ENCODE data around the gene TMEM245. TPM values are rescaled to one million over a fixed set of nuclear protein-coding genes. Genes with fewer than 3 reads are reported as not detected.

TMEM245 gene
- total and polyA plus RNA-seq, 2 donors (not counting 1 experiment from before 2014, with no cell fraction given) = 6.3 to 34.3 TPM

DNA sequence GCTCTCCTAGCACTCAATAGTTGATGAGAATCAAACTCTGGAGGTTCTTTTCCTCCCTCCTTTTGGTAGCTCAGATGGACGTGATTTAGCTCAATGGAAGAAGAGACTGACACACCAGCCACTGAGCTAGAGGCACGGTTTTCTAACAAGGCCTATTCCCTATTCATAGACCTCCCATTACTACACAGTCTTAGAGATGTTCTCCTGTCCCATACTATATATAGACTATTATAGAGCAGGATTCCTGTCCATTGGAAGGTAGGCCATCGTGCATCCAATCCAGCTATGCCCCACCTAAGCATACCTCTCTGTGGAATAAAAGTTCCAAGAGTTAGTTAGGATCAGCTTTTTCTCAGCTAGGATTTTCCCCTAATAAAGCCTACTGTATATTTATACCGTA, 76.2 kb downstream of the TMEM245 start:
- intact Hi-C loops (cut with micrococcal nuclease) = no loop called here
- H3K36me3 ChIP-seq (replicated peaks in 1 of 2; ENCODE audit: control extremely low read depth in 1 of 2, control insufficient read depth in 1 of 2, extremely low read depth in 1 of 2, insufficient read depth in 2 of 2, low read length in 1 of 2) = peaks cover 4 to 40% of the 10 kb centered on the region in 2 experiments
- peaks cover 0 to 3% (median 0%) of the 10 kb centered on the region in 3 donors for H3K9me3 ChIP-seq (ENCODE audit: control extremely low read depth in 1 of 3, control insufficient read depth in 2 of 3, insufficient read depth in 1 of 3, low read length in 2 of 3)
- DNase-seq = no peak
- H2AFZ ChIP-seq (ENCODE audit: insufficient read depth, low read depth, low read length, poor library complexity, severe bottlenecking) = no peak overlapping the region
- no peak for TF ChIP-seq EZH2 (IDR thresholded peaks at IDR 0.05; ENCODE audit: borderline replicate concordance, insufficient read depth, low read depth, low read length, poor library complexity, severe bottlenecking)
- TF ChIP-seq, protein P1, sequence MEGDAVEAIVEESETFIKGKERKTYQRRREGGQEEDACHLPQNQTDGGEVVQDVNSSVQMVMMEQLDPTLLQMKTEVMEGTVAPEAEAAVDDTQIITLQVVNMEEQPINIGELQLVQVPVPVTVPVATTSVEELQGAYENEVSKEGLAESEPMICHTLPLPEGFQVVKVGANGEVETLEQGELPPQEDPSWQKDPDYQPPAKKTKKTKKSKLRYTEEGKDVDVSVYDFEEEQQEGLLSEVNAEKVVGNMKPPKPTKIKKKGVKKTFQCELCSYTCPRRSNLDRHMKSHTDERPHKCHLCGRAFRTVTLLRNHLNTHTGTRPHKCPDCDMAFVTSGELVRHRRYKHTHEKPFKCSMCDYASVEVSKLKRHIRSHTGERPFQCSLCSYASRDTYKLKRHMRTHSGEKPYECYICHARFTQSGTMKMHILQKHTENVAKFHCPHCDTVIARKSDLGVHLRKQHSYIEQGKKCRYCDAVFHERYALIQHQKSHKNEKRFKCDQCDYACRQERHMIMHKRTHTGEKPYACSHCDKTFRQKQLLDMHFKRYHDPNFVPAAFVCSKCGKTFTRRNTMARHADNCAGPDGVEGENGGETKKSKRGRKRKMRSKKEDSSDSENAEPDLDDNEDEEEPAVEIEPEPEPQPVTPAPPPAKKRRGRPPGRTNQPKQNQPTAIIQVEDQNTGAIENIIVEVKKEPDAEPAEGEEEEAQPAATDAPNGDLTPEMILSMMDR (IDR thresholded peaks at IDR 0.05) = no peak
- no peak overlapping the region for H3K9ac ChIP-seq (ENCODE audit: low read length)
- no peak overlapping the region for H3K4me3 ChIP-seq (ENCODE audit: control extremely low read depth in 1 of 5, extremely low read depth in 1 of 5, insufficient read depth in 1 of 5, low read depth in 2 of 5, low read length in 4 of 5)
- H4K20me1 ChIP-seq (ENCODE audit: control insufficient read depth, insufficient read depth, low read length, poor library complexity, severe bottlenecking) = no peaks in the 10 kb centered on the region
- ChIA-PET CTCF (interaction anchor here (1.3 kb wide), 1 partner anchor 426 kb away, joined by 3 read pairs; no protein-coding TSS in a partner anchor), POLR2A (no interaction called here)
- WGBS (ENCODE audit: insufficient coverage) = 100% methylated on average over 1 of the region's 4 CpGs
- H3K79me2 ChIP-seq (ENCODE audit: control insufficient read depth, insufficient read depth, low read length) = no peaks in the 10 kb centered on the region
- Mint-ChIP-seq H3K4me3 (no peak overlapping the region), H3K27me3 (no peaks in the 10 kb centered on the region), H3K27ac (no peak overlapping the region), H3K4me1 (no peaks in the 10 kb centered on the region), H3K9me3 (ENCODE audit: insufficient read depth) (peaks cover 6% of the 10 kb centered on the region)
- no peak overlapping the region for H3K4me2 ChIP-seq (replicated peaks; ENCODE audit: low read depth, low read length, poor library complexity, severe bottlenecking)
- no peak overlapping the region for H3K27ac ChIP-seq (ENCODE audit: low read length in 2 of 2)
- ATAC-seq (ENCODE audit: low read depth) = no peak
- H3K4me1 ChIP-seq (ENCODE audit: control insufficient read depth in 2 of 2, insufficient read depth in 2 of 2, low read length in 2 of 2) = no peaks in the 10 kb centered on the region
- H3K27me3 ChIP-seq (replicated peaks in 1 of 4; ENCODE audit: control extremely low read depth in 1 of 4, control insufficient read depth in 3 of 4, insufficient read depth in 4 of 4, low read length in 3 of 4) = no peaks in the 10 kb centered on the region

DNA sequence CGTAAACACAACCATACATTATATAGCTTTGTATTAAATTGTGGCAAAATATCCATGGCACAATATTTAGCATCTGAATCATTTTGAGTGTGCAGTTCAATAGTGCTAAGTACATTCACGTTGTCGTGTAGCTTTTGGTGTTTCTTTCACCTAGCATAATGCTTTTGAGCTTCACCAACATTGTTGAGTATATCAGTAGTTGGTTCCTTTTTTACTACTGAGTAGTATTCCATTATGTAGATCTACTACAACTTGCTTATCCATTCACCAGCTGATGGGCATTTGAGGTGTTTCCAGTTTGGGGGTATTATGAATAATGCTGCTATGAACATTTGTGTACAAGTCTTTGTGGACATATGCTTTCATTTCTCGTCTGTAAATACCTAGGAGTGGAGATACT, 79.2 kb downstream of the TMEM245 start:
- no peaks in the 10 kb centered on the region for H3K27me3 Mint-ChIP-seq
- no peak overlapping the region for H3K4me3 Mint-ChIP-seq
- WGBS (ENCODE audit: insufficient coverage) = no CpG with 5 or more reads among the region's 4 CpGs
- no peak overlapping the region for H3K27ac Mint-ChIP-seq
- H3K4me2 ChIP-seq (replicated peaks; ENCODE audit: low read depth, low read length, poor library complexity, severe bottlenecking) = no peak overlapping the region
- H4K20me1 ChIP-seq (ENCODE audit: control insufficient read depth, insufficient read depth, low read length, poor library complexity, severe bottlenecking) = no peaks in the 10 kb centered on the region
- H3K27me3 ChIP-seq (replicated peaks in 1 of 4; ENCODE audit: control extremely low read depth in 1 of 4, control insufficient read depth in 3 of 4, insufficient read depth in 4 of 4, low read length in 3 of 4) = no peaks in the 10 kb centered on the region
- no peak overlapping the region for H3K4me3 ChIP-seq (ENCODE audit: control extremely low read depth in 1 of 5, extremely low read depth in 1 of 5, insufficient read depth in 1 of 5, low read depth in 2 of 5, low read length in 4 of 5)
- H3K4me1 Mint-ChIP-seq = no peaks in the 10 kb centered on the region
- no peak overlapping the region for H3K27ac ChIP-seq (ENCODE audit: low read length in 2 of 2)
- ATAC-seq (ENCODE audit: low read depth) (no peak), DNase-seq (no peak)
- CTCF ChIA-PET = no interaction called here
- peaks cover 0 to 32% of the 10 kb centered on the region in 2 experiments for H3K36me3 ChIP-seq (replicated peaks in 1 of 2; ENCODE audit: control extremely low read depth in 1 of 2, control insufficient read depth in 1 of 2, extremely low read depth in 1 of 2, insufficient read depth in 2 of 2, low read length in 1 of 2)
- POLR2A ChIA-PET = no interaction called here
- H2AFZ ChIP-seq (ENCODE audit: insufficient read depth, low read depth, low read length, poor library complexity, severe bottlenecking) = no peak overlapping the region
- H3K9me3 Mint-ChIP-seq (ENCODE audit: insufficient read depth) = peaks cover 6% of the 10 kb centered on the region
- no peaks in the 10 kb centered on the region for H3K4me1 ChIP-seq (ENCODE audit: control insufficient read depth in 2 of 2, insufficient read depth in 2 of 2, low read length in 2 of 2)
- no peak overlapping the region for H3K9ac ChIP-seq (ENCODE audit: low read length)
- H3K79me2 ChIP-seq (ENCODE audit: control insufficient read depth, insufficient read depth, low read length) = no peaks in the 10 kb centered on the region
- TF ChIP-seq EZH2 (IDR thresholded peaks at IDR 0.05; ENCODE audit: borderline replicate concordance, insufficient read depth, low read depth, low read length, poor library complexity, severe bottlenecking) = no peak
- TF ChIP-seq, protein P1 (IDR thresholded peaks at IDR 0.05) = no peak
- peaks cover 0 to 3% (median 0%) of the 10 kb centered on the region in 3 donors for H3K9me3 ChIP-seq (ENCODE audit: control extremely low read depth in 1 of 3, control insufficient read depth in 2 of 3, insufficient read depth in 1 of 3, low read length in 2 of 3)
- intact Hi-C loops (cut with micrococcal nuclease) = no loop called here
